Thoracic aorta (tissue), 2 donors: ENCODE results near the gene FHIT. TPM values are rescaled to one million over a fixed set of nuclear protein-coding genes. Genes with fewer than 3 reads are reported as not detected.

Experiments
- ATAC-seq: fragments of 150-250 bp; one replicate; pipeline ENCODE4 v1.8.0; 2017; ENCODE audit warnings: low read depth; ENCODE audit not compliant: insufficient number of reproducible peaks, low FRiP score
- DNase-seq: peaks from one replicate; pipeline ENCODE4 v3.0.0-alpha.2; 2020; ENCODE audit warnings: low spot score
- H3K27ac ChIP-seq, 2 donors: fragments of 200-600 bp; sonication (generic); 1 replicate in 1 of 2; 2 replicates in 1 of 2; pipeline ENCODE4 v1.5.1; 2016; ENCODE audit warnings: mild to moderate bottlenecking in 2 of 2, moderate library complexity in 2 of 2
- H3K27me3 ChIP-seq: fragments of 200-600 bp; sonication (generic); replicated peaks from 2 replicates; pipeline ENCODE4 v1.6.0; 2016; ENCODE audit warnings: mild to moderate bottlenecking; ENCODE audit not compliant: insufficient read depth
- H3K36me3 ChIP-seq: fragments of 200-600 bp; sonication (generic); one replicate; pipeline ENCODE4 v1.5.1; 2016
- H3K4me1 ChIP-seq, 2 donors: fragments of 200-600 bp; sonication (generic); 1 replicate in 1 of 2; 2 replicates in 1 of 2; pipeline versions ENCODE4 v1.5.1 to v1.6.0; 2016; ENCODE audit warnings: low read depth in 2 of 2, mild to moderate bottlenecking in 1 of 2; ENCODE audit not compliant: control insufficient read depth in 1 of 2
- H3K4me3 ChIP-seq: fragments of 200-600 bp; sonication (generic); 2 replicates; pipeline ENCODE4 v1.5.1; 2016; ENCODE audit warnings: mild to moderate bottlenecking
- H3K9me3 ChIP-seq: fragments of 200-600 bp; sonication (generic); 2 replicates; pipeline ENCODE4 v1.5.1; 2016
- total RNA-seq, 2 donors: library from RNA; depleted of rRNA; stranded (reverse); fragments of >200 nt; gene quantifications; one replicate each; pipeline versions ENCODE4 v1.1.0 to v1.2.3, GENCODE V29; 2016
- TF ChIP-seq, protein P1 (sequence below): fragments of 200-600 bp; sonication (generic); IDR thresholded peaks from one replicate; pipeline ENCODE4 v1.5.1; 2019; ENCODE audit warnings: antibody characterized with exemption

FHIT gene
- total RNA-seq, 2 donors from 2014 or later = 2.0 to 2.3 TPM

GRCh38 chr3:60531759-60532158 lies 719.5 kb downstream of the FHIT start:
- H3K9me3 ChIP-seq = no peaks in the 10 kb centered on the region
- H3K4me3 ChIP-seq = no peak overlapping the region
- H3K27me3 ChIP-seq = no peaks in the 10 kb centered on the region
- no peak overlapping the region for H3K27ac ChIP-seq
- TF ChIP-seq, protein P1, sequence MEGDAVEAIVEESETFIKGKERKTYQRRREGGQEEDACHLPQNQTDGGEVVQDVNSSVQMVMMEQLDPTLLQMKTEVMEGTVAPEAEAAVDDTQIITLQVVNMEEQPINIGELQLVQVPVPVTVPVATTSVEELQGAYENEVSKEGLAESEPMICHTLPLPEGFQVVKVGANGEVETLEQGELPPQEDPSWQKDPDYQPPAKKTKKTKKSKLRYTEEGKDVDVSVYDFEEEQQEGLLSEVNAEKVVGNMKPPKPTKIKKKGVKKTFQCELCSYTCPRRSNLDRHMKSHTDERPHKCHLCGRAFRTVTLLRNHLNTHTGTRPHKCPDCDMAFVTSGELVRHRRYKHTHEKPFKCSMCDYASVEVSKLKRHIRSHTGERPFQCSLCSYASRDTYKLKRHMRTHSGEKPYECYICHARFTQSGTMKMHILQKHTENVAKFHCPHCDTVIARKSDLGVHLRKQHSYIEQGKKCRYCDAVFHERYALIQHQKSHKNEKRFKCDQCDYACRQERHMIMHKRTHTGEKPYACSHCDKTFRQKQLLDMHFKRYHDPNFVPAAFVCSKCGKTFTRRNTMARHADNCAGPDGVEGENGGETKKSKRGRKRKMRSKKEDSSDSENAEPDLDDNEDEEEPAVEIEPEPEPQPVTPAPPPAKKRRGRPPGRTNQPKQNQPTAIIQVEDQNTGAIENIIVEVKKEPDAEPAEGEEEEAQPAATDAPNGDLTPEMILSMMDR = no peak
- ATAC-seq (no peak), DNase-seq (no peak)
- H3K4me1 ChIP-seq = no peaks in the 10 kb centered on the region
- no peaks in the 10 kb centered on the region for H3K36me3 ChIP-seq

DNA sequence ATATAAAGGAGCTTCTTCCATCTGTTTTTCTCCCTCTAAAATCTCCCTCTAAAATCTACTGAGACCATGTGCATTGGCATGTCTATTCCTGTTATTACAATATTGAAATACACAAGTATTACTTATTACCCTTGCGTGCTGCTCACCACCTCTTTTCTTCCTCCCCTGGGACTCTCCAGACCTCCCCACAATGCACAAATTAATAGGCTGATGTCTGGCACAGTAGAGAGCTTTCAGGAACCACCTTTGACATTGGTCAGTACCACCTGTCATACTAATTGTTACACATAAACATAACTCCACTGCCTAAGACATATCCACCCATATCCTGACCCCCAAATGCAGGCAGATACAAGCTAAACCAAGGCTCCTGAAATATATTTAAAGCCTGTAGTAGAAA lies 722.6 kb downstream of the FHIT start:
- DNase-seq = no peak
- TF ChIP-seq, protein P1 = no peak

GRCh38 chr3:60523536-60523935 lies 727.7 kb downstream of the FHIT start:
- Histone ChIP-seq H3K4me3 (no peak overlapping the region), H3K9me3 (no peaks in the 10 kb centered on the region), H3K36me3 (no peaks in the 10 kb centered on the region), H3K27me3 (no peaks in the 10 kb centered on the region), H3K4me1 (no peaks in the 10 kb centered on the region), H3K27ac (no peak overlapping the region)
- ATAC-seq (no peak), DNase-seq (no peak)
- TF ChIP-seq, protein P1 = no peak

More for the DNA sequence above, 722.6 kb downstream of the FHIT start:
- ATAC-seq = no peak
- Histone ChIP-seq H3K36me3 (no peaks in the 10 kb centered on the region), H3K4me3 (no peak overlapping the region), H3K4me1 (no peaks in the 10 kb centered on the region), H3K27me3 (no peaks in the 10 kb centered on the region), H3K9me3 (no peaks in the 10 kb centered on the region), H3K27ac (no peak overlapping the region)

GRCh38 chr3:60517134-60517533 lies 734.1 kb downstream of the FHIT start:
- no peaks in the 10 kb centered on the region for H3K36me3 ChIP-seq
- no peak for ATAC-seq

GRCh38 chr3:60514866-60515265 lies 736.4 kb downstream of the FHIT start:
- DNase-seq (no peak), ATAC-seq (no peak)
- Histone ChIP-seq H3K4me1 (no peaks in the 10 kb centered on the region), H3K9me3 (peaks cover 4% of the 10 kb centered on the region), H3K36me3 (no peaks in the 10 kb centered on the region), H3K27me3 (no peaks in the 10 kb centered on the region), H3K4me3 (no peak overlapping the region), H3K27ac (no peak overlapping the region)
- TF ChIP-seq, protein P1 = no peak

More at GRCh38 chr3:60517134-60517533, 734.1 kb downstream of the FHIT start:
- Histone ChIP-seq H3K4me1 (no peaks in the 10 kb centered on the region), H3K4me3 (no peak overlapping the region), H3K9me3 (no peaks in the 10 kb centered on the region), H3K27me3 (no peaks in the 10 kb centered on the region), H3K27ac (no peak overlapping the region)
- DNase-seq = no peak
- TF ChIP-seq, protein P1 = no peak
